CD8-positive, alpha-beta memory T cell (primary cell): ENCODE measurements around the gene SCN4B. TPM values are rescaled to one million over a fixed set of nuclear protein-coding genes. Genes with fewer than 3 reads are reported as not detected.
A peak's percentile ranks its signal among the peaks of the same experiment; 100 is the strongest.
"Not testable (repeated sequence)": the region's sequence is repeated elsewhere in the genome, so short reads cannot be mapped to it uniquely, and the experiment has no call there.

ENCODE experiments used
- CTCF ChIA-PET: fragments of 350-600 bp; sonication (Branson Sonifier 250); formaldehyde crosslinking; loops from one replicate; lab custom pipeline; 2021; ENCODE audit warnings: antibody characterized with exemption; lab: Charles Lee
- POLR2A ChIA-PET: fragments of 350-600 bp; sonication (Branson Sonifier 250); formaldehyde crosslinking; loops from one replicate; lab custom pipeline; 2021; ENCODE audit warnings: antibody characterized with exemption; lab: Charles Lee
- DNase-seq, 5 donors: peaks; one replicate each; pipeline versions ENCODE4 v3.0.0 to v3.0.0-alpha.2; 2020 to 2022; ENCODE audit warnings: mixed read lengths in 1 of 5
- H3K27ac ChIP-seq: one replicate; pipeline ENCODE4 v1.7.0; 2013; ENCODE audit warnings: low read depth, mild to moderate bottlenecking, low read length, moderate library complexity
- H3K27me3 ChIP-seq: 2 replicates; pipeline ENCODE4 v1.7.0; 2013; ENCODE audit warnings: low read length, mild to moderate bottlenecking; ENCODE audit not compliant: insufficient read depth, poor library complexity, severe bottlenecking
- H3K36me3 ChIP-seq: 2 replicates; pipeline ENCODE4 v1.7.0; 2013; ENCODE audit warnings: mild to moderate bottlenecking, low read length, moderate library complexity; ENCODE audit not compliant: insufficient read depth
- H3K4me1 ChIP-seq: 2 replicates; pipeline ENCODE4 v1.7.0; 2013; ENCODE audit warnings: mild to moderate bottlenecking, low read length, moderate library complexity; ENCODE audit not compliant: insufficient read depth
- H3K4me3 ChIP-seq: 2 replicates; pipeline ENCODE4 v1.7.0; 2013; ENCODE audit warnings: mild to moderate bottlenecking, low read length
- H3K9me3 ChIP-seq: 2 replicates; pipeline ENCODE4 v1.7.0; 2013; ENCODE audit warnings: mild to moderate bottlenecking, low read length
- H3K27ac Mint-ChIP-seq, 8 donors: one replicate each; pipeline ENCODE4 v1.8.0; 2020 to 2021; ENCODE audit warnings: mixed read lengths in 8 of 8, mild to moderate bottlenecking in 6 of 8, inconsistent platforms in 3 of 8, moderate library complexity in 3 of 8
- H3K27me3 Mint-ChIP-seq, 2 donors: one replicate each; pipeline ENCODE4 v1.8.0; 2020 to 2021; ENCODE audit warnings: mixed read lengths in 2 of 2, mild to moderate bottlenecking in 1 of 2, moderate library complexity in 1 of 2
- H3K36me3 Mint-ChIP-seq, 3 donors: one replicate each; pipeline ENCODE4 v1.8.0; 2020 to 2021; ENCODE audit warnings: mixed read lengths in 3 of 3, inconsistent platforms in 1 of 3, mild to moderate bottlenecking in 1 of 3
- H3K4me1 Mint-ChIP-seq, 3 donors: one replicate each; pipeline ENCODE4 v1.8.0; 2020 to 2021; ENCODE audit warnings: mixed read lengths in 3 of 3, inconsistent platforms in 1 of 3, mild to moderate bottlenecking in 1 of 3
- H3K4me3 Mint-ChIP-seq, 7 donors: one replicate each; pipeline ENCODE4 v1.8.0; 2020 to 2021; ENCODE audit warnings: mixed read lengths in 7 of 7, mild to moderate bottlenecking in 6 of 7, moderate library complexity in 4 of 7, inconsistent platforms in 2 of 7
- H3K9me3 Mint-ChIP-seq, 5 donors: one replicate each; pipeline ENCODE4 v1.8.0; 2020 to 2022; ENCODE audit warnings: mixed read lengths in 5 of 5, mild to moderate bottlenecking in 3 of 5, moderate library complexity in 2 of 5, inconsistent platforms in 1 of 5
- polyA plus RNA-seq: library from polyadenylated mRNA; unstranded; fragments of 300-500 nt; fragmentation: Illumina TruSeq; gene quantifications from one replicate; pipeline ENCODE4 v1.2.3, GENCODE V29; 2021
- total RNA-seq, 2 experiments: library from RNA; stranded (reverse); gene quantifications; one replicate each; pipeline ENCODE4 v1.2.3, GENCODE V29; 2021

The SCN4B gene
- total and polyA plus RNA-seq, 3 experiments from 2014 or later: 0.26 to 0.33 TPM; not detected in 1

DNA sequence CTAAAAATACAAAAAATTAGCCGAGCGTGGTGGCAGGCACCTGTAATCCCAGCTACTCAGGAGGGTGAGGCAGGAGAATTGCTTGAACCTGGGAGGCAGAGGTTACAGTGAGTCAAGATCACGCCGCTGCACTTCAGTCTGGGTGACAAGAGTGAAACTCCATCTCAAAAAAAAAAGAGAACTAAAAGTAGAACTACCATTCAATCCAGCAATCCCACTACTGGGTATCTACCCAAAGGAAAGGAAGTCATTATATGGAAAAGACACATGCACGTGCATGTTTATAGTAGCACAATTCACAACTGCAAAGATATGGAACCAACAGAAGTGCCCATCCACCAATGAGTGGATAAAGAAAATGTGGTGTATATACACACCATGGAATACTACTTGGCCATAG, 31.1 kb upstream of the SCN4B start:
- H3K27ac ChIP-seq, H3K4me3 ChIP-seq, H3K4me1 ChIP-seq, H3K4me1 Mint-ChIP-seq, H3K4me3 Mint-ChIP-seq, DNase-seq, H3K9me3 ChIP-seq, POLR2A ChIA-PET, H3K36me3 Mint-ChIP-seq, H3K9me3 Mint-ChIP-seq, H3K36me3 ChIP-seq, H3K27ac Mint-ChIP-seq: not testable (repeated sequence)
- CTCF ChIA-PET: interaction anchor here (1.6 kb wide), 1 partner anchor 12 kb away, joined by 13 read pairs; no protein-coding TSS in a partner anchor
- peaks cover 11% of the 10 kb centered on the region for H3K27me3 ChIP-seq
- peaks cover 8 to 40% of the 10 kb centered on the region in 2 donors for H3K27me3 Mint-ChIP-seq

DNA sequence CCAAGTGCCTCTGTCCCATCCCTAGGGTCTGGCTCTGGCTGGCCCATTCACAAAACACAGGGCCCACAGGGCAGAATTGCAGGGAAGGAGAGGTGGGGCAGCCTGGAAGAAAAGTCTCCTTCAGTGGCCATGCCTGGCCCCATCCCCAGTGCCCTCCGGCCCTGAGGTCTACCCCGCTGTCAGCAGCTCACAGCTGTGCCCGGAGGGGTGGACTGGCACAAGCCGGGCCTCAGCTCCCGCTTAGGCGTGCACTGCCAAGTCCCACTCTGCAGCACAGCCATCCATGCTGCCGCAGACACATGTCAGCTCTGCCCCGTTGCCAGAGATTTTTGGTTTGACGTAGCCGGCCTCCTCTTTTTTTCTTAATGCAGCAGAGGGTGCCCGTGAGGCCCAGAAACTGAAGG, 27.7 kb upstream of the SCN4B start:
- POLR2A ChIA-PET: interaction anchor here (0.9 kb wide), 1 partner anchor 168 kb away, joined by 4 read pairs; no protein-coding TSS in a partner anchor

DNA sequence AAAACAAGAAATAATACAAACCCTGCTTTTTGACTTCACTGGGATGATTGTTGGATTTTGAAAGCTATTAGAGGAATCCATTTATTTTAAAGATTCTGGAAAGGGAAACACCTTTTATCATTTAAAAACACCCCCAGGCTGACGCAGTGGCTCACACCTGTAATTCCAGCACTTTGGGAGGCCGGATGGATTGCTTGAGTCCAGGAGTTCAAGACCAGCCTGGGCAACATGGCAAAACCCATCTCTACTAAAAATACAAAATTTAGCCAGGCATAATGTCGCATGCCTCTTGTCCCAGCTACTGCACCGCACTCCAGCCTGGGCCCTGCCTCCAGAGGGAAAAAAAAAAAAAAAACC, 24.1 kb upstream of the SCN4B start:
- Mint-ChIP-seq H3K36me3 (no peaks in the 10 kb centered on the region), H3K4me3 (no peak overlapping the region), H3K27ac (no peak overlapping the region), H3K27me3 (peaks cover 8% of the 10 kb centered on the region in 2 donors), H3K9me3 (no peaks in the 10 kb centered on the region), H3K4me1 (peaks cover 0 to 4% (median 1%) of the 10 kb centered on the region in 3 donors)
- Histone ChIP-seq H3K27ac (no peak overlapping the region), H3K4me1 (peaks cover 3% of the 10 kb centered on the region), H3K36me3 (no peaks in the 10 kb centered on the region), H3K27me3 (no peaks in the 10 kb centered on the region), H3K4me3 (no peak overlapping the region), H3K9me3 (no peaks in the 10 kb centered on the region)
- ChIA-PET POLR2A (no interaction called here), CTCF (no interaction called here)
- DNase-seq: no peak

More for the DNA sequence above, 27.7 kb upstream of the SCN4B start:
- Mint-ChIP-seq H3K4me1 (peaks cover 0 to 1% (median 0%) of the 10 kb centered on the region in 3 donors), H3K4me3 (no peak overlapping the region), H3K27me3 (peaks cover 5 to 21% of the 10 kb centered on the region in 2 donors), H3K9me3 (no peaks in the 10 kb centered on the region), H3K27ac (no peak overlapping the region), H3K36me3 (no peaks in the 10 kb centered on the region)
- no peak overlapping the region for H3K4me3 ChIP-seq
- no peak overlapping the region for H3K27ac ChIP-seq
- CTCF ChIA-PET: interaction anchor here (1.2 to 3.3 kb wide), 3 partner anchors 9 to 233 kb away, joined by 4 to 24 read pairs (median 4); no protein-coding TSS in a partner anchor
- H3K27me3 ChIP-seq: no peaks in the 10 kb centered on the region
- DNase-seq: no peak
- H3K4me1 ChIP-seq: no peaks in the 10 kb centered on the region
- H3K9me3 ChIP-seq: no peaks in the 10 kb centered on the region
- no peaks in the 10 kb centered on the region for H3K36me3 ChIP-seq

DNA sequence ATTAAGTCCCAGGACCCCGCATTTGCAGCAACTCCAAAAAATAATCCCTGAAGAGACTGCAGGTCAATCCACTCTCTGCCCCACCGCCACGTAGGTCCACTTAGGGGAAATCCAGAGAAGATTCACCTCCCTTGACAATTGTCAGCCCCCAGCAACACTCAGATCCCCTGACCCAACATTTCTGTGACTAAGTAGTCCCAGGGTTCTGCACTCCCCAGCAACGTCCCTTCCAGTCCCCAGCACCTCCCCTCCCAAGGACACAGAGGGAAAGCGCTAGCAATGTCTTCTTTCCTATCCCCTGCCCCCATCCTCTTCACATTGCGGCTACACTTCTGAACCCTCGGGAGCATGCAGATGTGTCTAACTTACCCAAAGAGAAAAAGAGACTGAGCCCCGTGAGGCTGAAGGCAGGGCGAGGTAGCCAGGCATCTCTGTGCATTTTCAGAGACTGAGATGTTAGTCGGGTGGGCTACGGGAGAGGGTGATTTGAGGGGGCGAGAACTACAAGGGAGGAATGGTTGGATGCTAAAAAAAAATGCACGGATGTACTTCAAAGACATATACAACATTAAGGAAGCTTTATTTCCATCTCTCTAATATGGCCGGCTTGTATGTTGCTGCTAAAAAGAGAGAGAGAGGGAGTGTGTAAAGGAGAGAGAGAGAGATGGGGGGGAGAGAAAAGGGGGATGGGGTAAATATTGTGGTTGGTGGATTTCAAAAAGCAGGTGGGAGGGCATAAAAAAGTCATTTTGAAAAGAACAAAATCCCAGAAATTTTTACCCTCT, 23.6 kb upstream of the SCN4B start, which contains the start of gene SCN2B:
TSS of gene SCN2B (minus strand) at position 647 of the 785 bp plus-strand sequence. CDS start at position 439, 208 bp downstream.
- no peak within 1 kb of the TSS for H3K4me3 ChIP-seq
- no peaks in the 10 kb centered on the region for H3K9me3 ChIP-seq
- peak within 1 kb of the TSS in 1 of 8 donors; percentile 52 for H3K27ac Mint-ChIP-seq
- no peak for DNase-seq
- H3K36me3 Mint-ChIP-seq: no peaks in the 10 kb centered on the region
- no peak within 1 kb of the TSS for H3K4me3 Mint-ChIP-seq
- H3K27ac ChIP-seq: no peak within 1 kb of the TSS
- ChIA-PET POLR2A (no interaction called here), CTCF (no interaction called here)
- H3K4me1 Mint-ChIP-seq: peaks cover 0 to 5% (median 4%) of the 10 kb centered on the region in 3 donors
- H3K27me3 ChIP-seq: no peaks in the 10 kb centered on the region
- no peaks in the 10 kb centered on the region for H3K36me3 ChIP-seq
- H3K9me3 Mint-ChIP-seq: no peaks in the 10 kb centered on the region
- H3K27me3 Mint-ChIP-seq: peaks cover 6 to 8% of the 10 kb centered on the region in 2 donors
- peaks cover 8% of the 10 kb centered on the region for H3K4me1 ChIP-seq

DNA sequence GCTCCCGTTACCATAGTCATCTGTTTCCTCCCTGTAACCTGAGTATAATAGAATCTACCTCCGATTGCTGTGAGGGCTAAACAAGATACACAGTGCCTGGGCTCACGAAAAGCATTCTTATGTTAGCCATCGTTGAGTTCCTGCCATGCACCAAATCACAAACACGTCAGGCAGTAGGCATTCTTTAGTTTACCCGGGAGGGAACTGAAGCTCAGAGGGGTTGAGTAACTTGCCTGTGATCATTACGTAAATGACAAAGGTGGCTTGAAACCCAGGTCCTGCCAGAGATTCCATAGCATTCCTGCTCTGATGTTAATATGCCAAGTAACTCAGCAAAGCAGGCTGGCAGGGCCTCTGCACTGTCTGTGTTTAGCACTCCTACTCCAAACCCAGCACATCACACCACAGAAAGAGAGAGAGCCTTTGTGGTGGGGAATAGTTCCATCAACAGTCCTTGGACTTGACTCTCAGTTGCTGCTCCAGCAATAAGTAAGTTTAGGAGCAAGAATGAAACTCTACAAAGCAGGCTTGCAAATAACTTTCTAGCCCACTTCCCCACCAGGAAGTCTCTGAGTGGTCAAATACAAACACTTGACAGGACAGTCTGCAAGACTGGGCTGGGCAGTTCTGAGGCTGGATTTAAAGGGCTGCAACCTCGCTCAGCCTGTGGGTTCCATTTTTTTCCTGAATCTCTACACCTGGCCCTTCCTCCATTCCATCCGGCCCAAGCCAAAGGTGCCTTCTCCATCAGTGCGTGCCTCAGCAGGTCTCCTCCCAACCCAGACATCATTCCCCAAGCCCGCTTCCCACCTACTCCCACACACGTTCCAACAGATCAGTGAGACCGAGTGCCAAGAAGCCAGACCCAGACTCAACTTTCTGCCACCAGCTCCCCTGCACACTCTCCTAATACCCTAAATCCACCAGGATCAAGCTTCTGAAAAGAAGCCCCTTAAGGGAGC, 22.7 kb upstream of the SCN4B start:
- no peak overlapping the region for H3K4me3 ChIP-seq
- CTCF ChIA-PET: interaction anchor here (1.3 kb wide), 1 partner anchor 27 kb away, joined by 4 read pairs; no protein-coding TSS in a partner anchor
- Mint-ChIP-seq H3K36me3 (no peaks in the 10 kb centered on the region), H3K27ac (peak overlapping the region in 2 of 8 donors; percentile 80 to 85), H3K9me3 (no peaks in the 10 kb centered on the region), H3K27me3 (peaks cover 8 to 11% of the 10 kb centered on the region in 2 donors), H3K4me3 (no peak overlapping the region), H3K4me1 (peaks cover 0 to 5% (median 4%) of the 10 kb centered on the region in 3 donors)
- no peak overlapping the region for H3K27ac ChIP-seq
- POLR2A ChIA-PET: no interaction called here
- H3K36me3 ChIP-seq: no peaks in the 10 kb centered on the region
- DNase-seq: no peak
- H3K9me3 ChIP-seq: no peaks in the 10 kb centered on the region
- H3K4me1 ChIP-seq: peaks cover 8% of the 10 kb centered on the region
- H3K27me3 ChIP-seq: no peaks in the 10 kb centered on the region

DNA sequence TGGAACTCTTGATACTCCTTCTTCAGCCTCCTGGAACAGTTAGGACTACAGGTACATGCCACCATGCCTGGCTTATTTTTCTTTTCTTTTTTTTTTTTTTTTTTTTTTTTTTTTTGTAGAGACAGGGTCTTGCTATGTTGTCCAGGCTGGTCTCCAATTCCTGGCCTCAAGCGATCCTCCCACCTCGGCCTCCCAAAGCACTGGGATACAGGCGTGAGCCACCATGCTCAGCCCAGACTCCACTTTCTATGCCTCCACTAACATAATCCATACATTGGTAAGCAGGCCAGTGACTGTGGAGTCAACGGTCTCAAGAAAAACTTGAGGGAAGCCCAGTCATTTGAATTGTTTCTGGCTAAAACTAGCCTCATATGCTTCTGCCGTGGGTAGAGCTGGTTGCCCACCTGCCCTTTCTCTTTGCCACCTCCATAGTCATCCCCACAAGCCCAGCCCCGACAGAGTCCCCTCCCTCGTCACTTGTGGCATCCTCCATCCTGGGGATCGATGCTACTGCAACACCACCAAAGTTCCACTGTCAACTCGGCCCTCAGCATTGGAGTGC, 21.5 kb upstream of the SCN4B start:
- H3K4me3 ChIP-seq: no peak overlapping the region
- no peak for DNase-seq
- no peak overlapping the region for H3K27ac Mint-ChIP-seq
- no peaks in the 10 kb centered on the region for H3K36me3 ChIP-seq
- CTCF ChIA-PET: interaction anchor here (0.6 to 1.3 kb wide), 2 partner anchors 28 to 106 kb away, joined by 3 to 4 read pairs; no protein-coding TSS in a partner anchor
- H3K9me3 Mint-ChIP-seq: no peaks in the 10 kb centered on the region
- POLR2A ChIA-PET: no interaction called here
- H3K36me3 Mint-ChIP-seq: no peaks in the 10 kb centered on the region
- no peak overlapping the region for H3K4me3 Mint-ChIP-seq
- H3K27me3 ChIP-seq: no peaks in the 10 kb centered on the region
- H3K4me1 ChIP-seq: peaks cover 8% of the 10 kb centered on the region
- no peak overlapping the region for H3K27ac ChIP-seq
- peaks cover 0 to 4% (median 4%) of the 10 kb centered on the region in 3 donors for H3K4me1 Mint-ChIP-seq
- peaks cover 8 to 12% of the 10 kb centered on the region in 2 donors for H3K27me3 Mint-ChIP-seq
- no peaks in the 10 kb centered on the region for H3K9me3 ChIP-seq

DNA sequence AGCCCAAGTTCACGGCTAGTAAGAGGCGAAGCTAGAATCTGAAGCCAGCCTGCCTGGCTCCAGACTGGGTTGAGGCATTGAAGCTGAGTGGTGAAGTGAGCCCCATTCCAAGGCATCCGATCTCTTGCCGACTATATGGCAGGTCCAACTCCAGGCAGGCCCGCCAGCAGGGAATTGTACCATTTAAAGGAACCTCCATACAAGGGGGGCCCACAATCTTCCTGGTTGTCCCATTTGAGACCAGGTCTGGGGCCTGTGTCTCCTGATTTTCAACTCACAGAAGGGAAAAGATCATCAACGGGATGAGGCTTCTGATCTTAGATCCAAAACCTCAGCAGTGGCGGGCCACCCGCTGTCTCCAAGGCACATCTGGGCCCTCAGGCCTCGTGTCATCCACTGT, 19.7 kb upstream of the SCN4B start:
- H3K4me1 ChIP-seq: peaks cover 8% of the 10 kb centered on the region
- no peak for DNase-seq
- no peaks in the 10 kb centered on the region for H3K9me3 ChIP-seq
- Mint-ChIP-seq H3K9me3 (no peaks in the 10 kb centered on the region), H3K4me3 (no peak overlapping the region), H3K4me1 (peaks cover 0 to 4% (median 4%) of the 10 kb centered on the region in 3 donors), H3K27me3 (peaks cover 11 to 19% of the 10 kb centered on the region in 2 donors), H3K36me3 (no peaks in the 10 kb centered on the region), H3K27ac (peak overlapping the region in 2 of 8 donors; percentile 12 to 55)
- H3K27ac ChIP-seq: no peak overlapping the region
- POLR2A ChIA-PET: no interaction called here
- H3K36me3 ChIP-seq: no peaks in the 10 kb centered on the region
- H3K4me3 ChIP-seq: no peak overlapping the region
- CTCF ChIA-PET: interaction anchor here (0.6 to 4.0 kb wide), 38 partner anchors 9 to 464 kb away, joined by 3 to 34 read pairs (median 4); partner anchors contain the start of genes CD3E, MPZL3 and SCN4B
- H3K27me3 ChIP-seq: no peaks in the 10 kb centered on the region
